Stomach (tissue), 9 donors: ENCODE data around the gene ZNF219. TPM values are rescaled to one million over a fixed set of nuclear protein-coding genes. Genes with fewer than 3 reads are reported as not detected.
A peak's percentile ranks its signal among the peaks of the same experiment; 100 is the strongest.

Source experiments
- DNase-seq, 2 donors: peaks; one replicate each; pipeline versions ENCODE4 v3.0.0 to v3.0.0-alpha.2; 2013 to 2019
- H3K27ac ChIP-seq, 5 donors: fragments of 200-600 bp in 4 of 5; sonication (generic) in 4 of 5; one replicate each; pipeline ENCODE4 v1.5.1; 2013 to 2019; ENCODE audit warnings: mild to moderate bottlenecking in 1 of 5, moderate library complexity in 1 of 5
- H3K27me3 ChIP-seq, 3 donors: fragments of 200-600 bp; sonication (generic); one replicate each; pipeline ENCODE4 v1.5.1; 2017 to 2019; ENCODE audit warnings: mixed run types in 1 of 3
- H3K36me3 ChIP-seq, 4 donors: fragments of 200-600 bp; sonication (generic); 1 replicate in 3 of 4; 2 replicates in 1 of 4; pipeline ENCODE4 v1.5.1; 2016 to 2019
- H3K4me1 ChIP-seq, 4 donors: fragments of 200-600 bp; sonication (generic); one replicate each; pipeline ENCODE4 v1.5.1; 2016 to 2019
- H3K4me3 ChIP-seq, 4 donors: fragments of 200-600 bp; sonication (generic) in 3 of 4; one replicate each; pipeline ENCODE4 v1.5.1; 2016 to 2019; ENCODE audit warnings: mild to moderate bottlenecking in 1 of 4
- H3K9me3 ChIP-seq, 4 donors: fragments of 200-600 bp; sonication (generic); one replicate each; pipeline ENCODE4 v1.5.1; 2016 to 2019
- CTCF ChIP-seq, 7 experiments: fragments of 450-650 bp in 4 of 7; fragments of 200-600 bp in 3 of 7; sonication (generic) in 3 of 7; IDR thresholded peaks; one replicate each; pipeline ENCODE4 v1.5.1; 2016 to 2019; ENCODE audit warnings: antibody characterized with exemption in 7 of 7, control low read depth in 2 of 7, mild to moderate bottlenecking in 1 of 7
- EP300 ChIP-seq: sonication (generic); formaldehyde crosslinking; IDR thresholded peaks from one replicate; pipeline ENCODE4 v1.6.1; 2017; ENCODE audit warnings: antibody characterized with exemption
- POLR2A ChIP-seq, 4 donors: fragments of 450-650 bp; IDR thresholded peaks; one replicate each; pipeline ENCODE4 v1.6.1; 2016; ENCODE audit warnings: antibody characterized with exemption in 4 of 4, control low read depth in 2 of 4, mild to moderate bottlenecking in 1 of 4, moderate library complexity in 1 of 4
- POLR2AphosphoS5 ChIP-seq, 3 donors: sonication (generic); formaldehyde crosslinking; IDR thresholded peaks; one replicate each; pipeline ENCODE4 v1.6.1; 2016; ENCODE audit warnings: antibody characterized with exemption in 3 of 3
- WGBS, 5 donors: extraction: QIAGEN DNeasy Blood & Tissue Kit in 3 of 5; methylation state at CpG; one replicate each; pipeline versions ENCODE4 v1.1.5 to v1.1.7; 2013 to 2018; 5-methylcytosine and 5-hydroxymethylcytosine counted together
- intact Hi-C: fragments of 100-400 bp; cut with DNase I; formaldehyde crosslinking; loops from one replicate; pipeline ENCODE4 v1.15.1; 2023; ENCODE audit warnings: low total_unique reads
- polyA plus RNA-seq, 3 donors: library from polyadenylated mRNA; stranded (reverse); fragments of 200-250 nt; gene quantifications; one replicate each; pipeline ENCODE4 v1.2.3, GENCODE V29; 2013
- total RNA-seq, 5 donors: library from RNA; depleted of rRNA; stranded (reverse); fragments of >200 nt; gene quantifications; one replicate each; pipeline versions ENCODE4 v1.1.0 to v1.2.3, GENCODE V29; 2014 to 2016
- donor health status: healthy with polysubstance abuse.
- donor health status: Bipolar disorder and iron deficiency.
- donor health status: healthy.

Gene ZNF219
- total and polyA plus RNA-seq, 8 donors: 11.4 to 240 (median 25.2) TPM

- Histone ChIP-seq H3K27me3 (no peaks in the 10 kb centered on the region), H3K27ac (peak overlapping the region; percentile 74 to 96 (median 93)), H3K9me3 (no peaks in the 10 kb centered on the region), H3K4me1 (peaks cover 30 to 76% (median 49%) of the 10 kb centered on the region in 4 donors), H3K4me3 (peak overlapping the region in 3 of 4 donors; percentile 62 to 76 (median 68)), H3K36me3 (no peaks in the 10 kb centered on the region)
- TF ChIP-seq POLR2AphosphoS5 (IDR thresholded peaks at IDR 0.05): peak in 1 of 3 donors; percentile 9
- no peak for TF ChIP-seq POLR2A (IDR thresholded peaks at IDR 0.05)
- intact Hi-C loops: no loop called here
- WGBS, 5 donors: 25 to 45% (median 36%) methylated on average over 5 of the region's 5 CpGs
- DNase-seq: no peak
Measured at GRCh38 chr14:21099596-21099985, 1.1 kb upstream of the ZNF219 start.

GRCh38 chr14:21098892-21099595 lies 589 bp upstream of the ZNF219 start:
- no peak for DNase-seq
- H3K27me3 ChIP-seq: no peaks in the 10 kb centered on the region
- no peaks in the 10 kb centered on the region for H3K36me3 ChIP-seq
- WGBS, 5 donors: 6 to 15% (median 10%) methylated on average over 16 of the region's 16 CpGs
- TF ChIP-seq POLR2AphosphoS5 (IDR thresholded peaks at IDR 0.05): no peak
- no peak for TF ChIP-seq POLR2A (IDR thresholded peaks at IDR 0.05)
- TF ChIP-seq CTCF (IDR thresholded peaks at IDR 0.05): no peak
- no peak for TF ChIP-seq EP300
- H3K4me1 ChIP-seq: peaks cover 30 to 74% (median 48%) of the 10 kb centered on the region in 4 donors
- peak overlapping the region; percentile 90 to 96 (median 93) for H3K27ac ChIP-seq
- no peaks in the 10 kb centered on the region for H3K9me3 ChIP-seq
- H3K4me3 ChIP-seq: peak overlapping the region; percentile 62 to 76 (median 66)
- intact Hi-C loops: no loop called here

- peaks cover 23 to 79% (median 42%) of the 10 kb centered on the region in 4 donors for H3K4me1 ChIP-seq
- H3K27ac ChIP-seq: peak overlapping the region; percentile 87 to 96 (median 92)
- intact Hi-C loops: no loop called here
- DNase-seq: peak in 1 of 2 donors; percentile 75
- WGBS, 5 donors: 3 to 20% (median 5%) methylated on average over 1 to 19 of the region's 19 CpGs
- peaks cover 0 to 9% (median 5%) of the 10 kb centered on the region in 4 donors for H3K36me3 ChIP-seq
- peak overlapping the region; percentile 62 to 76 (median 66) for H3K4me3 ChIP-seq
- no peaks in the 10 kb centered on the region for H3K9me3 ChIP-seq
- H3K27me3 ChIP-seq: no peaks in the 10 kb centered on the region
- no peak for TF ChIP-seq EP300
- TF ChIP-seq POLR2AphosphoS5 (IDR thresholded peaks at IDR 0.05): no peak
- no peak for TF ChIP-seq POLR2A (IDR thresholded peaks at IDR 0.05)
- no peak for TF ChIP-seq CTCF (IDR thresholded peaks at IDR 0.05)
Measured at GRCh38 chr14:21097636-21098075, 799 bp downstream of the ZNF219 start.

GRCh38 chr14:21096978-21097635 lies 1.3 kb downstream of the ZNF219 start:
- Histone ChIP-seq H3K9me3 (no peaks in the 10 kb centered on the region), H3K4me1 (peaks cover 19 to 79% (median 45%) of the 10 kb centered on the region in 4 donors), H3K4me3 (peak overlapping the region; percentile 62 to 76 (median 66)), H3K27me3 (no peaks in the 10 kb centered on the region), H3K27ac (peak overlapping the region; percentile 87 to 96 (median 92)), H3K36me3 (peaks cover 1 to 14% (median 8%) of the 10 kb centered on the region in 4 donors)
- no peak for DNase-seq
- intact Hi-C loops: no loop called here
- 39 to 55% (median 41%) methylated on average over 10 of the region's 10 CpGs for WGBS, 5 donors
- TF ChIP-seq POLR2A (IDR thresholded peaks at IDR 0.05) (no peak), CTCF (IDR thresholded peaks at IDR 0.05) (no peak), EP300 (no peak), POLR2AphosphoS5 (IDR thresholded peaks at IDR 0.05) (no peak)
